Embryonic facial prominence (tissue), 1 donor: Measurements from ENCODE around the gene PHLDA3.

ENCODE experiments used
- DNase-seq: peaks from one replicate; pipeline ENCODE4 v3.0.0-alpha.2; 2016; ENCODE audit errors: extremely low spot score

PHLDA3 gene

GRCh38 chr1:201461645-201462441, 7.1 kb downstream of the PHLDA3 start:
- no peak for DNase-seq

GRCh38 chr1:201460814-201461644, 8.0 kb downstream of the PHLDA3 start:
- no peak for DNase-seq

- no peak for DNase-seq
Measured at GRCh38 chr1:201459775-201460174, 9.2 kb downstream of the PHLDA3 start.

GRCh38 chr1:201459052-201459451, 9.9 kb downstream of the PHLDA3 start:
- no peak for DNase-seq

- no peak for DNase-seq
Measured at GRCh38 chr1:201457508-201457960, 11.5 kb downstream of the PHLDA3 start.

- DNase-seq: no peak
Measured at GRCh38 chr1:201456499-201457309, 12.3 kb downstream of the PHLDA3 start.

GRCh38 chr1:201455098-201455497, 13.9 kb downstream of the PHLDA3 start:
- DNase-seq: no peak

- no peak for DNase-seq
Measured at GRCh38 chr1:201454608-201455007, 14.4 kb downstream of the PHLDA3 start.

GRCh38 chr1:201452866-201453265, 16.1 kb downstream of the PHLDA3 start:
- no peak for DNase-seq

GRCh38 chr1:201450721-201451291, 18.2 kb downstream of the PHLDA3 start:
- DNase-seq: no peak

- DNase-seq: no peak
Measured at GRCh38 chr1:201448990-201449389, 20.0 kb downstream of the PHLDA3 start.

GRCh38 chr1:201447903-201448871, 20.8 kb downstream of the PHLDA3 start:
- no peak for DNase-seq

GRCh38 chr1:201445310-201445709, 23.7 kb downstream of the PHLDA3 start:
- DNase-seq: no peak

- DNase-seq: no peak
Measured at GRCh38 chr1:201444792-201445191, 24.2 kb downstream of the PHLDA3 start.

GRCh38 chr1:201443747-201444146, 25.2 kb downstream of the PHLDA3 start:
- no peak for DNase-seq

GRCh38 chr1:201436969-201437368, 32.0 kb downstream of the PHLDA3 start:
- no peak for DNase-seq

- DNase-seq: no peak
Measured at GRCh38 chr1:201436393-201436792, 32.6 kb downstream of the PHLDA3 start.

- no peak for DNase-seq
Measured at GRCh38 chr1:201434266-201434665, 34.7 kb downstream of the PHLDA3 start.

GRCh38 chr1:201433609-201434008, 35.4 kb downstream of the PHLDA3 start:
- DNase-seq: no peak

- no peak for DNase-seq
Measured at GRCh38 chr1:201430776-201431175, 38.2 kb downstream of the PHLDA3 start.
